ENCODE results near the gene SIGLEC8. TPM values are rescaled to one million over a fixed set of nuclear protein-coding genes. Genes with fewer than 3 reads are reported as not detected.

Gene SIGLEC8
- total RNA-seq, 1 donor = not detected

DNA sequence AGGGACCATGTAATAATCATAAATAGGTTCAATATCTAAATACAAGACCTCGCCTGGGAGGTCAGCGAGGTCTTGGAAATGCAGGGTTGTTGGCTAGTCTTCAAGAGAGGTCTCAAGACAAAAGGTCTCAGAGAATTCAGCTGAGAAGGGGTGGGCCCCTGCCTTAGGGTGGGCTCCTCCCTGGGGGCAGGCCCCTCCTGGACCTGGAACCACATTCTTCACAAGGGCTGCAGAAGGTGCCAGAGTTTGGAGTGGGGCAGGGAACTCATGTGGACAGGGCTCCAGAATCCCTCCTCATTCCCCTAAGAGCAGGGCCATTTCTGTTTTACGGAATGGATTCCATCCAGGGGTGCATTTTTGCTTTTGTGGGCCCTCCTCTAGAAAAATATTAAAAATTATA, 30.2 kb upstream of the SIGLEC8 start:
- no peak overlapping the region for H3K4me3 ChIP-seq (ENCODE audit: low read depth, low read length)
- DNase-seq (ENCODE audit: low read depth) = no peak
- TF ChIP-seq CTCF (IDR thresholded peaks at IDR 0.05; ENCODE audit: insufficient read depth, low read depth, low read length) = no peak

GRCh38 chr19:51485960-51486660, 27.9 kb upstream of the SIGLEC8 start:
- TF ChIP-seq CTCF (IDR thresholded peaks at IDR 0.05; ENCODE audit: insufficient read depth, low read depth, low read length) = no peak
- no peak for DNase-seq (ENCODE audit: low read depth)
- no peak overlapping the region for H3K4me3 ChIP-seq (ENCODE audit: low read depth, low read length)

DNA sequence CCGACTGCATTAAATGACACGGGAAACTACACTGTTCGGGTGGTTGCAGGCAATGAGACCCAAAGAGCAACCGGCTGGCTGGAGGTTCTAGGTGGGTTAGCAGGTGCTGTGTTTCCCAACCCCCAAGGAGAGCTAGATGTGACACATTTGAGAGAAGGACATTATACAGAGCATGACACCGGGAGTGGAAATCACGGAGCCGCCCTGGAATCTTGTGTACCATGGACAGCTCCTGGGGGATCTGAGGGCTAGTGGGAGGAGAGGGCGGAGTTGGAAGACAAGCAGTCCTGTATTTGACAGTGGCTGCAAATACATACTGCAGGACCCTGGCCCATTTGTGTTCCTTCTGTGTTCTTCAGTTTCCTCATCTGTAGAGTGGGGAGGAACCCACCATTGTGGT, 22.3 kb upstream of the SIGLEC8 start:
- no peak overlapping the region for H3K4me3 ChIP-seq (ENCODE audit: low read depth, low read length)
- DNase-seq (ENCODE audit: low read depth) = peak; percentile 14
- no peak for TF ChIP-seq CTCF (IDR thresholded peaks at IDR 0.05; ENCODE audit: insufficient read depth, low read depth, low read length)

- DNase-seq (ENCODE audit: low read depth) = no peak
- no peak for TF ChIP-seq CTCF (IDR thresholded peaks at IDR 0.05; ENCODE audit: insufficient read depth, low read depth, low read length)
- H3K4me3 ChIP-seq (ENCODE audit: low read depth, low read length) = no peak overlapping the region
Observed at GRCh38 chr19:51479531-51480331, 21.5 kb upstream of the SIGLEC8 start.

GRCh38 chr19:51478381-51479234, 20.4 kb upstream of the SIGLEC8 start, which contains the start of gene CEACAM18:
CEACAM18 (plus strand) TSS chr19:51478539.
- DNase-seq (ENCODE audit: low read depth) = no peak
- no peak within 1 kb of the TSS for H3K4me3 ChIP-seq (ENCODE audit: low read depth, low read length)
- no peak for TF ChIP-seq CTCF (IDR thresholded peaks at IDR 0.05; ENCODE audit: insufficient read depth, low read depth, low read length)

- no peak for TF ChIP-seq CTCF (IDR thresholded peaks at IDR 0.05; ENCODE audit: insufficient read depth, low read depth, low read length)
- H3K4me3 ChIP-seq (ENCODE audit: low read depth, low read length) = no peak overlapping the region
- DNase-seq (ENCODE audit: low read depth) = no peak
Observed at GRCh38 chr19:51477344-51477743, 19.1 kb upstream of the SIGLEC8 start.

Data from fibroblast of villous mesenchyme (primary cell).